Stimulated activated CD4-positive, alpha-beta T cell treated with anti-CD3 and anti-CD28 coated beads, Interleukin-1b, Interleukin-23, amount 100 ng/mL, for 24 hours (primary cell): ENCODE data around the gene EOGT.
A peak's percentile ranks its signal among the peaks of the same experiment; 100 is the strongest.

Source experiments
- DNase-seq, 4 experiments: peaks; one replicate each; pipeline ENCODE4 v3.0.0-alpha.2; 2020; ENCODE audit warnings: low read depth in 4 of 4, low spot score in 1 of 4

EOGT gene

GRCh38 chr3:69013253-69014021, at the start of gene EOGT:
TSS of gene EOGT (minus strand) at chr3:69013684. CDS start at chr3:69009846, 3,838 bp downstream.
- peak; percentile 55 to 80 (median 60) for DNase-seq

- DNase-seq, result no peak
These were observed 46.2 kb upstream of the EOGT start for GRCh38 chr3:69059688-69060087.

- DNase-seq, result no peak
These were observed 45.4 kb upstream of the EOGT start for GRCh38 chr3:69058947-69059224.

- DNase-seq, result no peak
These were observed 44.9 kb upstream of the EOGT start for GRCh38 chr3:69058180-69058946.

GRCh38 chr3:69052472-69052898, 39.0 kb upstream of the EOGT start:
- DNase-seq, result no peak

GRCh38 chr3:69051756-69052471, 38.4 kb upstream of the EOGT start, which contains the start of gene TMF1:
TSS of gene TMF1 (minus strand) at chr3:69052333. CDS start at chr3:69052086, 247 bp downstream.
- peak; percentile 94 to 98 (median 95) for DNase-seq

GRCh38 chr3:69048990-69049389, 35.5 kb upstream of the EOGT start:
- no peak for DNase-seq

GRCh38 chr3:69044608-69045007, 31.1 kb upstream of the EOGT start:
- no peak for DNase-seq

GRCh38 chr3:69033470-69033869, 20.0 kb upstream of the EOGT start:
- no peak for DNase-seq

GRCh38 chr3:69032737-69033136, 19.3 kb upstream of the EOGT start:
- DNase-seq, result no peak

- DNase-seq, result no peak
These were observed 18.7 kb upstream of the EOGT start for GRCh38 chr3:69032142-69032541.

GRCh38 chr3:69031635-69032034, 18.2 kb upstream of the EOGT start:
- DNase-seq, result no peak

GRCh38 chr3:69020857-69021256, 7.4 kb upstream of the EOGT start:
- DNase-seq, result no peak

GRCh38 chr3:69020424-69020823, 6.9 kb upstream of the EOGT start:
- no peak for DNase-seq

- no peak for DNase-seq
These were observed 3.4 kb upstream of the EOGT start for GRCh38 chr3:69016901-69017300.

GRCh38 chr3:69016102-69016501, 2.6 kb upstream of the EOGT start:
- no peak for DNase-seq

- no peak for DNase-seq
These were observed 617 bp upstream of the EOGT start for GRCh38 chr3:69014022-69014580.

- DNase-seq, result peak in 1 of 4 experiments; percentile 11
These were observed 658 bp downstream of the EOGT start for GRCh38 chr3:69012800-69013252.

- no peak for DNase-seq
These were observed 1.2 kb downstream of the EOGT start for GRCh38 chr3:69012100-69012799.

GRCh38 chr3:69011096-69011730, 2.3 kb downstream of the EOGT start:
- DNase-seq, result no peak
